Lower lobe of right lung (tissue), 2 donors: ENCODE measurements around the gene TNIP3. TPM values are rescaled to one million over a fixed set of nuclear protein-coding genes. Genes with fewer than 3 reads are reported as not detected.
A peak's percentile ranks its signal among the peaks of the same experiment; 100 is the strongest.

ENCODE experiments used
- ATAC-seq, 2 donors: fragments of 200-7000 bp; cut with Tn5 transposase; one replicate each; pipeline ENCODE4 v1.9.1; 2020 to 2022; ENCODE audit warnings: mild to moderate bottlenecking in 2 of 2, moderate library complexity in 2 of 2
- DNase-seq: peaks from one replicate; pipeline ENCODE4 v3.0.0-alpha.2; 2020
- H3K27ac ChIP-seq: fragments of 200-600 bp; one replicate; pipeline ENCODE4 v1.8.0; 2022
- H3K27me3 ChIP-seq: fragments of 200-600 bp; one replicate; pipeline ENCODE4 v1.8.0; 2022; ENCODE audit warnings: low read depth
- H3K36me3 ChIP-seq: fragments of 200-600 bp; one replicate; pipeline ENCODE4 v1.8.0; 2022; ENCODE audit warnings: mild to moderate bottlenecking
- H3K4me1 ChIP-seq: fragments of 200-600 bp; one replicate; pipeline ENCODE4 v1.8.0; 2022
- H3K4me3 ChIP-seq: fragments of 200-600 bp; one replicate; pipeline ENCODE4 v1.8.0; 2022; ENCODE audit warnings: mild to moderate bottlenecking
- H3K9me3 ChIP-seq: fragments of 200-600 bp; one replicate; pipeline ENCODE4 v1.8.0; 2022
- CTCF ChIP-seq: fragments of 200-600 bp; IDR thresholded peaks from one replicate; pipeline ENCODE4 v1.8.0; 2022; ENCODE audit warnings: antibody characterized with exemption, mild to moderate bottlenecking
- intact Hi-C: fragments of 100-400 bp; cut with DNase I; formaldehyde crosslinking; loops from one replicate; pipeline ENCODE4 v1.11.0; 2022
- total RNA-seq: library from RNA; stranded (reverse); fragmentation: NEBNext Ultra II Directional; extraction: Animal tissue kit (Norgen Biotek cat#: 25700); gene quantifications from one replicate; pipeline ENCODE4 v1.2.1, GENCODE V29; 2021
- donor health status: DM: no; HTN: yes; CAD: no; lungs with severe emphysema.

Gene TNIP3
- total RNA-seq, 1 donor from 2014 or later: 0.95 TPM

DNA sequence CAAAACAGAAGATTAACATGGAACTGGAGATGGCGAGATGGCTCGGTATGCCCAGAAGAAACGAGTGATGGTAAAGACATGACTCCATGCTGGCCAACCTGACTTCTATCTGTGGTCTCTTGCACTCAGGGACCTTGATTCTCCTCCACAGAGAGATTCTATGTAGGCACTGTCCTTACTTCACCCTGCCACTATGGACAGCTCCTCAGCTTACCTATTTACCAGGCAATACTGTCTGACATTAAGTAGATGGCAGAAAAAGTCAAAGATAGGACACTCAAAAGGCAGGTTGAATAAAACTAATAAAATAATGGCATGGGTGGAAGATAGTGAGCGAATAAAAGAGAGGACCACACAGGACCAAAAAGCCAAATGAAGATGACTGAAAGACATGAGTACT lies 56.6 kb downstream of the TNIP3 start:
- H3K9me3 ChIP-seq: no peaks in the 10 kb centered on the region
- no peaks in the 10 kb centered on the region for H3K27me3 ChIP-seq
- intact Hi-C loops: no loop called here
- ATAC-seq (no peak), DNase-seq (no peak)
- H3K4me3 ChIP-seq: no peak overlapping the region
- no peak for TF ChIP-seq CTCF
- H3K27ac ChIP-seq: no peak overlapping the region
- no peaks in the 10 kb centered on the region for H3K4me1 ChIP-seq
- no peaks in the 10 kb centered on the region for H3K36me3 ChIP-seq

- Histone ChIP-seq H3K27ac (no peak overlapping the region), H3K4me3 (no peak overlapping the region), H3K27me3 (no peaks in the 10 kb centered on the region), H3K9me3 (no peaks in the 10 kb centered on the region), H3K36me3 (no peaks in the 10 kb centered on the region), H3K4me1 (peaks cover 8% of the 10 kb centered on the region)
- intact Hi-C loops: no loop called here
- TF ChIP-seq CTCF: no peak
- DNase-seq: no peak
- no peak for ATAC-seq
Measured at GRCh38 chr4:121100093-121100775, 63.9 kb downstream of the TNIP3 start.

DNA sequence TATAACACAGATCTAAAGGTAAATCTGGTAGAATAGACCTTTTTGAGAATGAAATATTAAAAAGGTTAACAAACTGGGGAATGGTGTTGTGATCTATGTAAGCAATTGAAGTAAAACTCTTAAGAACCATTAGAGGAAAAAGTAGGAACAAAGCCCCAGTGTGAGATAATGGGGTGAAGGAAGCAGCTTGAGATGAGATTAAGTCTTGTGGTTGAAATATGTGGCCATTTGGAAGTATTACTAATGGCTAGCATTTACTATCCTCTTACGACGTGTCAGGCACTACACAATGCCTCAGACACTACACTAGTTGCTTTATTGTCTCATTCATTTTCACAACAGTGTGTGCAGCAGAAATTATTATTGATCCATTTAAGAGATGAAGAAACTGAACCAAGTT lies 65.9 kb downstream of the TNIP3 start:
- H3K36me3 ChIP-seq: no peaks in the 10 kb centered on the region
- no peak overlapping the region for H3K4me3 ChIP-seq
- no peaks in the 10 kb centered on the region for H3K27me3 ChIP-seq
- intact Hi-C loops: loop anchor here (5.0 kb wide), 1 partner anchor 941 kb away; no protein-coding TSS in a partner anchor
- ATAC-seq: no peak
- H3K4me1 ChIP-seq: peaks cover 8% of the 10 kb centered on the region
- H3K27ac ChIP-seq: no peak overlapping the region
- H3K9me3 ChIP-seq: no peaks in the 10 kb centered on the region
- no peak for TF ChIP-seq CTCF
- no peak for DNase-seq

DNA sequence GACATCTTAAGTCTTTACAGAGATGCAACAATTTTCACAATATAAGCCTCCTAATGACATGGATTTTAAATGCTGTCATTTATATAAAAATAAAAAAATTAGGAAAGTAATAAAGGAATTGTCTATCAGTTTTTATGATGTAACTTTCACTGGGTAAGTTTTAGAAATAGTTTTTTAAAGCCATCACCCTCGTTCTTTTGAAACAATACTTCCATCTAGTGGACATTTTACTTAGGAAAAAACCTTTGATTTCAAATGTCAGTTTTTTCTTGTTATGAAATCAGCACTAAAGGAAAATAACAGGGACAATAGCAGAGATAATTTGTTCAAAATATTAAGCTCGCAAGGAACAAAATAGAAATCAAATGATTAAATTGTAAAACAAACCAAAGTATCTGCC lies 67.5 kb downstream of the TNIP3 start:
- Histone ChIP-seq H3K4me3 (no peak overlapping the region), H3K9me3 (no peaks in the 10 kb centered on the region), H3K27ac (no peak overlapping the region), H3K4me1 (peaks cover 8% of the 10 kb centered on the region), H3K27me3 (no peaks in the 10 kb centered on the region), H3K36me3 (no peaks in the 10 kb centered on the region)
- TF ChIP-seq CTCF: peak; percentile 53
- ATAC-seq (peak in 1 of 2 donors; percentile 73), DNase-seq (no peak)
- intact Hi-C loops: loop anchor here (5.0 kb wide), 1 partner anchor 939 kb away; no protein-coding TSS in a partner anchor

DNA sequence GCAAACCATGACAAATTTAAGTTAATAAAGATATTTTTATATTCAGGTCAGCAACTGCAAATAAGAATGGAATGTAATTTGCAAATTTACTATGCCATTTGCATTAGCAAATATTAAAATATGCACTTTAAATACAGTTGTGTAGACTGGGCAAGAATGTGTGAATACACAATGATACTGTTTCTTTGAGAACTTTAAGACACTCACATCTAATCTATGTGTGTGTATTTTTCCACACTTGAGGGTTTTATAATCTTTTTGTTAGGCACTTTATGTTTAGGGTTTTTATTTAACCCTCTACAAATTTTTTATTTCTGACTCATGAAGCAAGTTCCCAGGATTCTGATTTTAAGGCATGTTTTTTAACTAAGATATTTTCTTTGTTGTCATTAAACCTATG lies 67.9 kb downstream of the TNIP3 start:
- Histone ChIP-seq H3K4me1 (peaks cover 8% of the 10 kb centered on the region), H3K27ac (no peak overlapping the region), H3K27me3 (no peaks in the 10 kb centered on the region), H3K4me3 (no peak overlapping the region), H3K36me3 (no peaks in the 10 kb centered on the region), H3K9me3 (no peaks in the 10 kb centered on the region)
- ATAC-seq (peak in 1 of 2 donors; percentile 62), DNase-seq (no peak)
- intact Hi-C loops: loop anchor here (5.0 kb wide), 1 partner anchor 939 kb away; no protein-coding TSS in a partner anchor
- TF ChIP-seq CTCF: no peak
